Measurements from ENCODE around the gene TTC9B.

DNA sequence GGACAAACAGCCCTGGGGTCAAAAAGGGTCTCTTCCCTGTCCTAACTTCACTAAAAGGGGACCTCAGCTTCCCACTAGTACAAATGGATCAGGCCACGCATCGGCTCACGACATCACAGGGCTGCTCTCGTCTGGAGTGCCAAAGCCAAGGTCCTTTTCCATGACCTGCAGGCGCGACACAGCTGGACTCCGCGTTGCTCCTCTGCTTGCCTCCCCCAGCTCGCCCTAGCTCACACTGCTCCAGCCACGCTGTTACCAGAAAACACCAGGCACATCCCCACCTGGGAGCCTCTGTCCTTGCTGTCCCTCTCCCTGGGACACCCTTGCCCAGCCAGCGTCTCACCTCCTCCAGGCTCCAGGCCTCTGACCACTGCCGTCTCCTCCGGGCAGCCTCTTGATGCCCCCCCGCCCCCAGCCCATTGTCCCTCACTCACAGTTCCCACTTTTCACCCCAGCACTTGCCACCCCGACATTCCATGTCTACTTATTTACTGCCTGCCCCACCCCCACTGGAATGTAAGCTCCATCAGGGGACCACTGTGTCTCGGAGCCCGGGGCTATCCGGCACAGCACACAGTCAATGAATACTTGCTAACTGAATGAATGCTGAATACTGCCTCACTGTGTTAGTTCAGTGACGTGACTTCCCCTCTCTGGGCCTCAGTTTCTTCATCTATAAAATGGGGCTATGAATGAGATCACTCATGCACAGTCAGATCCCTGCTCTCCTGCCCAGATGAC, 46.3 kb upstream of the TTC9B start:
- TF ChIP-seq, protein P1, sequence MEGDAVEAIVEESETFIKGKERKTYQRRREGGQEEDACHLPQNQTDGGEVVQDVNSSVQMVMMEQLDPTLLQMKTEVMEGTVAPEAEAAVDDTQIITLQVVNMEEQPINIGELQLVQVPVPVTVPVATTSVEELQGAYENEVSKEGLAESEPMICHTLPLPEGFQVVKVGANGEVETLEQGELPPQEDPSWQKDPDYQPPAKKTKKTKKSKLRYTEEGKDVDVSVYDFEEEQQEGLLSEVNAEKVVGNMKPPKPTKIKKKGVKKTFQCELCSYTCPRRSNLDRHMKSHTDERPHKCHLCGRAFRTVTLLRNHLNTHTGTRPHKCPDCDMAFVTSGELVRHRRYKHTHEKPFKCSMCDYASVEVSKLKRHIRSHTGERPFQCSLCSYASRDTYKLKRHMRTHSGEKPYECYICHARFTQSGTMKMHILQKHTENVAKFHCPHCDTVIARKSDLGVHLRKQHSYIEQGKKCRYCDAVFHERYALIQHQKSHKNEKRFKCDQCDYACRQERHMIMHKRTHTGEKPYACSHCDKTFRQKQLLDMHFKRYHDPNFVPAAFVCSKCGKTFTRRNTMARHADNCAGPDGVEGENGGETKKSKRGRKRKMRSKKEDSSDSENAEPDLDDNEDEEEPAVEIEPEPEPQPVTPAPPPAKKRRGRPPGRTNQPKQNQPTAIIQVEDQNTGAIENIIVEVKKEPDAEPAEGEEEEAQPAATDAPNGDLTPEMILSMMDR (conservative IDR thresholded peaks at IDR 0.05; ENCODE audit: low read depth, low read length), result no peak
- TF ChIP-seq POLR2A (IDR thresholded peaks at IDR 0.05; ENCODE audit: low read depth, low read length) (no peak), MAZ (IDR thresholded peaks at IDR 0.05; ENCODE audit: borderline replicate concordance, low read depth, low read length) (no peak), RCOR1 (IDR thresholded peaks at IDR 0.05; ENCODE audit: insufficient replicate concordance, low read length) (no peak), RAD21 (IDR thresholded peaks at IDR 0.05; ENCODE audit: low read length) (no peak), RFX5 (IDR thresholded peaks at IDR 0.05; ENCODE audit: low read depth, low read length) (no peak), CEBPB (IDR thresholded peaks at IDR 0.05; ENCODE audit: low read depth, low read length) (no peak), BHLHE40 (IDR thresholded peaks at IDR 0.05; ENCODE audit: low read depth, low read length) (no peak)
- TF ChIP-seq, protein P2, sequence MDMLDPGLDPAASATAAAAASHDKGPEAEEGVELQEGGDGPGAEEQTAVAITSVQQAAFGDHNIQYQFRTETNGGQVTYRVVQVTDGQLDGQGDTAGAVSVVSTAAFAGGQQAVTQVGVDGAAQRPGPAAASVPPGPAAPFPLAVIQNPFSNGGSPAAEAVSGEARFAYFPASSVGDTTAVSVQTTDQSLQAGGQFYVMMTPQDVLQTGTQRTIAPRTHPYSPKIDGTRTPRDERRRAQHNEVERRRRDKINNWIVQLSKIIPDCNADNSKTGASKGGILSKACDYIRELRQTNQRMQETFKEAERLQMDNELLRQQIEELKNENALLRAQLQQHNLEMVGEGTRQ (IDR thresholded peaks at IDR 0.05; ENCODE audit: low read depth, low read length), result no peak
